Activated CD4-positive, alpha-beta T cell treated with anti-CD3 and anti-CD28 coated beads, Interleukin-2, amount 10 ng/mL, durations not matched to agents 7 days and 5 days (primary cell): ENCODE results near the gene SHOX. TPM values are rescaled to one million over a fixed set of nuclear protein-coding genes. Genes with fewer than 3 reads are reported as not detected.
"Not testable (repeated sequence)": the region's sequence is repeated elsewhere in the genome, so short reads cannot be mapped to it uniquely, and the experiment has no call there.

ENCODE experiments used
- CTCF ChIA-PET: fragments of 350-600 bp; sonication (Branson Sonifier 250); formaldehyde crosslinking; loops from one replicate; lab custom pipeline; 2021; ENCODE audit warnings: antibody characterized with exemption; lab: Charles Lee
- POLR2A ChIA-PET: fragments of 350-600 bp; sonication (Branson Sonifier 250); formaldehyde crosslinking; loops from one replicate; lab custom pipeline; 2021; ENCODE audit warnings: antibody characterized with exemption; lab: Charles Lee
- DNase-seq: peaks from one replicate; pipeline ENCODE4 v3.0.0-alpha.2; 2020
- H3K27ac Mint-ChIP-seq: one replicate; pipeline ENCODE4 v1.8.0; 2021; ENCODE audit warnings: mild to moderate bottlenecking, moderate library complexity, mixed read lengths
- H3K27me3 Mint-ChIP-seq: one replicate; pipeline ENCODE4 v1.8.0; 2021; ENCODE audit warnings: mixed read lengths
- H3K36me3 Mint-ChIP-seq: one replicate; pipeline ENCODE4 v1.8.0; 2021; ENCODE audit warnings: low read depth, mixed read lengths
- H3K4me1 Mint-ChIP-seq: one replicate; pipeline ENCODE4 v1.8.0; 2021; ENCODE audit warnings: mixed read lengths
- H3K4me3 Mint-ChIP-seq: one replicate; pipeline ENCODE4 v1.8.0; 2021; ENCODE audit warnings: mild to moderate bottlenecking, moderate library complexity, mixed read lengths
- H3K9me3 Mint-ChIP-seq: one replicate; pipeline ENCODE4 v1.8.0; 2021; ENCODE audit warnings: mixed read lengths
- total RNA-seq, 2 experiments: library from RNA; stranded (reverse); gene quantifications; one replicate each; pipeline ENCODE4 v1.2.3, GENCODE V29; 2021

The SHOX gene
- total RNA-seq, 2 experiments from 2014 or later: not detected

GRCh38 chrX:649166-649565 is 18.6 kb downstream of the SHOX start:
- POLR2A ChIA-PET: no interaction called here

GRCh38 chrX:650324-650723 is 19.7 kb downstream of the SHOX start:
- H3K36me3 Mint-ChIP-seq: no peaks in the 10 kb centered on the region
- ChIA-PET CTCF (no interaction called here), POLR2A (no interaction called here)
- H3K9me3 Mint-ChIP-seq: no peaks in the 10 kb centered on the region
- no peaks in the 10 kb centered on the region for H3K4me1 Mint-ChIP-seq
- no peak overlapping the region for H3K27ac Mint-ChIP-seq
- no peak overlapping the region for H3K4me3 Mint-ChIP-seq
- DNase-seq: no peak
- peaks cover 7% of the 10 kb centered on the region for H3K27me3 Mint-ChIP-seq

More at GRCh38 chrX:649166-649565, 18.6 kb downstream of the SHOX start:
- Mint-ChIP-seq H3K4me3 (no peak overlapping the region), H3K36me3 (no peaks in the 10 kb centered on the region), H3K4me1 (no peaks in the 10 kb centered on the region), H3K9me3 (no peaks in the 10 kb centered on the region), H3K27ac (no peak overlapping the region), H3K27me3 (peaks cover 11% of the 10 kb centered on the region)
- CTCF ChIA-PET: no interaction called here
- no peak for DNase-seq

- Mint-ChIP-seq H3K27ac (no peak overlapping the region), H3K4me1 (no peaks in the 10 kb centered on the region), H3K4me3 (no peak overlapping the region), H3K36me3 (no peaks in the 10 kb centered on the region), H3K9me3 (no peaks in the 10 kb centered on the region), H3K27me3 (peaks cover 6% of the 10 kb centered on the region)
- ChIA-PET POLR2A (no interaction called here), CTCF (no interaction called here)
- DNase-seq: no peak
Observed at GRCh38 chrX:650811-651210, 20.2 kb downstream of the SHOX start.

- H3K27ac Mint-ChIP-seq, H3K36me3 Mint-ChIP-seq, H3K27me3 Mint-ChIP-seq, H3K4me1 Mint-ChIP-seq, DNase-seq, H3K9me3 Mint-ChIP-seq, POLR2A ChIA-PET, H3K4me3 Mint-ChIP-seq, CTCF ChIA-PET: not testable (repeated sequence)
Observed at GRCh38 chrX:651922-652321, 21.3 kb downstream of the SHOX start.

GRCh38 chrX:652341-652741 is 21.8 kb downstream of the SHOX start:
- DNase-seq: no peak
- no peak overlapping the region for H3K27ac Mint-ChIP-seq
- H3K9me3 Mint-ChIP-seq: no peaks in the 10 kb centered on the region
- ChIA-PET POLR2A (no interaction called here), CTCF (no interaction called here)
- no peaks in the 10 kb centered on the region for H3K27me3 Mint-ChIP-seq
- no peak overlapping the region for H3K4me3 Mint-ChIP-seq
- H3K4me1 Mint-ChIP-seq: no peaks in the 10 kb centered on the region
- no peaks in the 10 kb centered on the region for H3K36me3 Mint-ChIP-seq

- Mint-ChIP-seq H3K27me3 (no peaks in the 10 kb centered on the region), H3K27ac (no peak overlapping the region), H3K4me1 (no peaks in the 10 kb centered on the region), H3K4me3 (no peak overlapping the region), H3K36me3 (no peaks in the 10 kb centered on the region), H3K9me3 (no peaks in the 10 kb centered on the region)
- POLR2A ChIA-PET: no interaction called here
- DNase-seq: no peak
- CTCF ChIA-PET: no interaction called here
Observed at GRCh38 chrX:653306-653705, 22.7 kb downstream of the SHOX start.

GRCh38 chrX:661154-661553 is 30.6 kb downstream of the SHOX start:
- POLR2A ChIA-PET: no interaction called here
- H3K27me3 Mint-ChIP-seq: no peaks in the 10 kb centered on the region

GRCh38 chrX:662126-662525 is 31.5 kb downstream of the SHOX start:
- DNase-seq: no peak
- Mint-ChIP-seq H3K27me3 (no peaks in the 10 kb centered on the region), H3K4me3 (no peak overlapping the region), H3K27ac (no peak overlapping the region), H3K9me3 (peaks cover 9% of the 10 kb centered on the region), H3K36me3 (no peaks in the 10 kb centered on the region), H3K4me1 (no peaks in the 10 kb centered on the region)
- CTCF ChIA-PET: no interaction called here
- POLR2A ChIA-PET: no interaction called here

More at GRCh38 chrX:661154-661553, 30.6 kb downstream of the SHOX start:
- Mint-ChIP-seq H3K36me3 (no peaks in the 10 kb centered on the region), H3K4me3 (no peak overlapping the region), H3K27ac (peak overlapping the region; percentile 60), H3K9me3 (peaks cover 9% of the 10 kb centered on the region), H3K4me1 (no peaks in the 10 kb centered on the region)
- CTCF ChIA-PET: no interaction called here
- no peak for DNase-seq

GRCh38 chrX:663841-664240 is 33.2 kb downstream of the SHOX start:
- Mint-ChIP-seq H3K4me3 (no peak overlapping the region), H3K27ac (no peak overlapping the region), H3K9me3 (peaks cover 9% of the 10 kb centered on the region), H3K36me3 (no peaks in the 10 kb centered on the region), H3K4me1 (no peaks in the 10 kb centered on the region), H3K27me3 (no peaks in the 10 kb centered on the region)
- POLR2A ChIA-PET: no interaction called here
- DNase-seq: no peak
- CTCF ChIA-PET: no interaction called here

GRCh38 chrX:666762-667720 is 36.5 kb downstream of the SHOX start:
- no peak overlapping the region for H3K4me3 Mint-ChIP-seq
- H3K27ac Mint-ChIP-seq: no peak overlapping the region
- no peaks in the 10 kb centered on the region for H3K36me3 Mint-ChIP-seq
- no peaks in the 10 kb centered on the region for H3K4me1 Mint-ChIP-seq
- no peak for DNase-seq
- peaks cover 13% of the 10 kb centered on the region for H3K9me3 Mint-ChIP-seq
- POLR2A ChIA-PET: no interaction called here
- no peaks in the 10 kb centered on the region for H3K27me3 Mint-ChIP-seq
- CTCF ChIA-PET: no interaction called here

- Mint-ChIP-seq H3K27ac (no peak overlapping the region), H3K4me3 (no peak overlapping the region), H3K27me3 (no peaks in the 10 kb centered on the region), H3K36me3 (no peaks in the 10 kb centered on the region), H3K4me1 (no peaks in the 10 kb centered on the region), H3K9me3 (peaks cover 7% of the 10 kb centered on the region)
- ChIA-PET POLR2A (no interaction called here), CTCF (no interaction called here)
- DNase-seq: no peak
Observed at GRCh38 chrX:670645-671044, 40.1 kb downstream of the SHOX start.

GRCh38 chrX:672931-673330 is 42.3 kb downstream of the SHOX start:
- POLR2A ChIA-PET: no interaction called here
- peaks cover 4% of the 10 kb centered on the region for H3K9me3 Mint-ChIP-seq
- no peak overlapping the region for H3K4me3 Mint-ChIP-seq
- H3K4me1 Mint-ChIP-seq: no peaks in the 10 kb centered on the region
- H3K27ac Mint-ChIP-seq: no peak overlapping the region
- no peaks in the 10 kb centered on the region for H3K36me3 Mint-ChIP-seq
- CTCF ChIA-PET: no interaction called here
- H3K27me3 Mint-ChIP-seq: no peaks in the 10 kb centered on the region
- DNase-seq: no peak

GRCh38 chrX:675279-675954 is 44.8 kb downstream of the SHOX start:
- POLR2A ChIA-PET: no interaction called here
- CTCF ChIA-PET: no interaction called here
- H3K27me3 Mint-ChIP-seq: no peaks in the 10 kb centered on the region
- no peaks in the 10 kb centered on the region for H3K4me1 Mint-ChIP-seq
- H3K9me3 Mint-ChIP-seq: peaks cover 8% of the 10 kb centered on the region
- no peak overlapping the region for H3K27ac Mint-ChIP-seq
- no peak for DNase-seq
- no peak overlapping the region for H3K4me3 Mint-ChIP-seq
- H3K36me3 Mint-ChIP-seq: peaks cover 2% of the 10 kb centered on the region
